Measurements from ENCODE around the gene PARP16. TPM values are rescaled to one million over a fixed set of nuclear protein-coding genes. Genes with fewer than 3 reads are reported as not detected.
A peak's percentile ranks its signal among the peaks of the same experiment; 100 is the strongest.

PARP16 gene
- total and polyA plus RNA-seq, 7 experiments from 2014 or later, result 10.9 to 45.7 (median 19.4) TPM

DNA sequence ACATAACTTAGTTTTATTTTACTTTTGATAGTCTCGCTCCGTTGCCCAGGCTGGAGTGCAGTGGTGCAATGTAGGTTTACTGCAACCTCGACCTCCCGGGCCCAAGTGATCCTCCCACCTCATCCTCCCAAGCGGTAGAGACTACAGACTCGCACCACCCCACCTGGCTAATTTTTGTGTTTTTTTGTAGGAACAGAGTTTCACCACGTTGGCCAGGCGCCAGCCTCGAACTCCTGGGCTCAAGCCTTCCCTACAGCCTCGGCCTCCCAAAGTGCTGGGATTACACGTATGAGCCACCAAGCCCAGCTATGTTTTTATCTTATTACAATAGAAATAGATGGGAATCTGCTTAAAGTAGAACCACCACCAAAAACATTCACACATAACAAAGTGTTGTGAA, 12.0 kb upstream of the PARP16 start:
- Histone ChIP-seq H3K4me3 (ENCODE audit: low read length) (no peak overlapping the region), H3K4me1 (ENCODE audit: control insufficient read depth in 2 of 2, insufficient read depth in 2 of 2, low read length in 2 of 2) (peaks cover 17 to 20% of the 10 kb centered on the region in 2 donors), H3K27me3 (ENCODE audit: control insufficient read depth in 2 of 2, insufficient read depth in 2 of 2, low read length in 2 of 2) (no peaks in the 10 kb centered on the region), H3K27ac (ENCODE audit: low read depth, low read length) (peak overlapping the region; percentile 54), H3K9me3 (ENCODE audit: control insufficient read depth in 2 of 3, low read length in 3 of 3) (no peaks in the 10 kb centered on the region), H3K36me3 (ENCODE audit: control insufficient read depth in 2 of 3, insufficient read depth in 3 of 3, low read length in 3 of 3) (no peaks in the 10 kb centered on the region)
- Mint-ChIP-seq H3K36me3 (peaks cover 0 to 7% (median 0%) of the 10 kb centered on the region in 5 donors), H3K27ac (peak overlapping the region; percentile 10 to 95 (median 78)), H3K4me3 (peak overlapping the region; percentile 64 to 97 (median 84)), H3K27me3 (peaks cover 0 to 2% (median 0%) of the 10 kb centered on the region in 5 donors), H3K4me1 (peaks cover 12 to 42% (median 34%) of the 10 kb centered on the region in 7 donors), H3K9me3 (peaks cover 0 to 9% (median 0%) of the 10 kb centered on the region in 11 donors)
- intact Hi-C loops (cut with micrococcal nuclease), result loop anchor here (5.0 to 10.0 kb wide), 6 partner anchors 306 to 1206 kb away; partner anchors contain the start of genes RPL4 (in 1 of the 2) and ZWILCH (in 1 of the 2)
- POLR2A ChIA-PET, result interaction anchor here (0.6 to 2.9 kb wide), 5 partner anchors 9 to 265 kb away, joined by 3 to 50 read pairs (median 4); partner anchors contain the start of genes CLPX, PARP16 and PDCD7
- no peak for DNase-seq
- CTCF ChIA-PET, result interaction anchor here (1.5 to 1.6 kb wide), 2 partner anchors 11 to 13 kb away, joined by 7 read pairs; partner anchors contain the start of gene PARP16
- no peak for ATAC-seq

DNA sequence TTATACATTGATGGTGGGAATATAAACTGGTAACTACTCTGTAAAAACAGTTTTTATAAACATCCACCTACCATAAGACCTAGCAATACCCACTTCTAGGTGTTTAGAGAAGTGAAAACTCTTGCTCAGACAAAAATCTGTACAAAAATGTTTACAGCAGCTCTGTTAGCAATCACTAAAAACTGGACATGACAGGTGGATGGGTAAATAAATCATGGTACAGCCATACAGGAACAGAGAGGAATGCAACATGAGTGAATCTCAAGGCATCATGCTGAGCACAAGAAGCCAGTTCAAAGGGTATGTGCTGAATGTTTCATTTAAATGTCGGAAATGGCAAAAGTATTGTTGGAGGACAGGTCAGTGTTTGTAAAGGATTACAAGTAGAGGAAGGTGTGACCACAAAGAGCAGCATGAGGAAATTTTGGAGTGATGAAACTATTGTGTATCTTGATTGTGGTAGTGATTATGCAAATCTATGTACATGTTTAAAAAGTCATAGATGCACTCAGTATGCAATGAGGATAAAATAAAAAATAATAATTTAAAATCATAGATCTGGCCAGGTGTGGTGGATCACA, 6.3 kb upstream of the PARP16 start:
- Histone ChIP-seq H3K4me3 (ENCODE audit: low read length) (no peak overlapping the region), H3K27me3 (ENCODE audit: control insufficient read depth in 2 of 2, insufficient read depth in 2 of 2, low read length in 2 of 2) (no peaks in the 10 kb centered on the region), H3K4me1 (ENCODE audit: control insufficient read depth in 2 of 2, insufficient read depth in 2 of 2, low read length in 2 of 2) (peaks cover 12 to 18% of the 10 kb centered on the region in 2 donors), H3K27ac (ENCODE audit: low read depth, low read length) (no peak overlapping the region), H3K9me3 (ENCODE audit: control insufficient read depth in 2 of 3, low read length in 3 of 3) (no peaks in the 10 kb centered on the region), H3K36me3 (ENCODE audit: control insufficient read depth in 2 of 3, insufficient read depth in 3 of 3, low read length in 3 of 3) (no peaks in the 10 kb centered on the region)
- DNase-seq (no peak), ATAC-seq (no peak)
- ChIA-PET POLR2A (interaction anchor here (1.9 kb wide), 1 partner anchor 12 kb away, joined by 9 read pairs; the partner anchor contains the start of gene RNU5B-1), CTCF (no interaction called here)
- H3K36me3 Mint-ChIP-seq, result peaks cover 0 to 2% (median 0%) of the 10 kb centered on the region in 5 donors
- peak overlapping the region in 1 of 9 donors; percentile 62 for H3K27ac Mint-ChIP-seq
- peak overlapping the region in 1 of 10 donors; percentile 12 for H3K4me3 Mint-ChIP-seq
- intact Hi-C loops (cut with micrococcal nuclease), result loop anchor here in 1 of 2 donors (10.0 kb wide), 2 partner anchors 588 to 1212 kb away; partner anchors contain the start of genes RPL4 and ZWILCH
- H3K27me3 Mint-ChIP-seq, result peaks cover 0 to 2% (median 0%) of the 10 kb centered on the region in 5 donors
- peaks cover 12 to 33% (median 21%) of the 10 kb centered on the region in 7 donors for H3K4me1 Mint-ChIP-seq
- peaks cover 0 to 7% (median 0%) of the 10 kb centered on the region in 11 donors for H3K9me3 Mint-ChIP-seq

DNA sequence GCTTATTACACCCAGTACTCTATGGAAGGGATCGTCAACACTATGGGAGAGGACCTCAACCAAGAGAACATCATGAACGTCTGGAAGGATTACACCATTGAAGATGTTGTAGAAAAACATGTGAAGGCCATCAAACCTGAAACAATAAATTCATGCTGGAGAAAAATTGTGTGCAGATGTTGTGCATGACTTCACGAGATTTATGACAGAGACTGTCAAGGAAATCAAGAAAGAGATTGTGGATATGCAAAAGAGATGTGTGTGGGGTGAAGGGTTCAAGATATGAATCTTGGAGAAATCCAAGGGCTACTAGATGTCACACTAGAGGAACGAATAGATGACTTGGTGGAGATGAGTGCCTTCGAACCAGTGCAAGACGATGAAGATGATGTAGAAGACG, 3.5 kb upstream of the PARP16 start:
- H3K9me3 Mint-ChIP-seq, result peaks cover 0 to 2% (median 0%) of the 10 kb centered on the region in 11 donors
- no peak overlapping the region for H3K4me3 Mint-ChIP-seq
- CTCF ChIA-PET, result no interaction called here
- Histone ChIP-seq H3K9me3 (ENCODE audit: control insufficient read depth in 2 of 3, low read length in 3 of 3) (no peaks in the 10 kb centered on the region), H3K27me3 (ENCODE audit: control insufficient read depth in 2 of 2, insufficient read depth in 2 of 2, low read length in 2 of 2) (no peaks in the 10 kb centered on the region), H3K4me3 (ENCODE audit: low read length) (no peak overlapping the region), H3K4me1 (ENCODE audit: control insufficient read depth in 2 of 2, insufficient read depth in 2 of 2, low read length in 2 of 2) (peaks cover 13 to 18% of the 10 kb centered on the region in 2 donors), H3K27ac (ENCODE audit: low read depth, low read length) (no peak overlapping the region), H3K36me3 (ENCODE audit: control insufficient read depth in 2 of 3, insufficient read depth in 3 of 3, low read length in 3 of 3) (peaks cover 0 to 5% (median 0%) of the 10 kb centered on the region in 3 experiments)
- H3K27me3 Mint-ChIP-seq, result no peaks in the 10 kb centered on the region
- DNase-seq (no peak), ATAC-seq (no peak)
- POLR2A ChIA-PET, result no interaction called here
- H3K27ac Mint-ChIP-seq, result no peak overlapping the region
- peaks cover 11 to 31% (median 25%) of the 10 kb centered on the region in 7 donors for H3K4me1 Mint-ChIP-seq
- no peaks in the 10 kb centered on the region for H3K36me3 Mint-ChIP-seq
- intact Hi-C loops (cut with micrococcal nuclease), result loop anchor here in 1 of 2 donors (10.0 kb wide), 2 partner anchors 585 to 1215 kb away; partner anchors contain the start of genes RPL4 and ZWILCH

DNA sequence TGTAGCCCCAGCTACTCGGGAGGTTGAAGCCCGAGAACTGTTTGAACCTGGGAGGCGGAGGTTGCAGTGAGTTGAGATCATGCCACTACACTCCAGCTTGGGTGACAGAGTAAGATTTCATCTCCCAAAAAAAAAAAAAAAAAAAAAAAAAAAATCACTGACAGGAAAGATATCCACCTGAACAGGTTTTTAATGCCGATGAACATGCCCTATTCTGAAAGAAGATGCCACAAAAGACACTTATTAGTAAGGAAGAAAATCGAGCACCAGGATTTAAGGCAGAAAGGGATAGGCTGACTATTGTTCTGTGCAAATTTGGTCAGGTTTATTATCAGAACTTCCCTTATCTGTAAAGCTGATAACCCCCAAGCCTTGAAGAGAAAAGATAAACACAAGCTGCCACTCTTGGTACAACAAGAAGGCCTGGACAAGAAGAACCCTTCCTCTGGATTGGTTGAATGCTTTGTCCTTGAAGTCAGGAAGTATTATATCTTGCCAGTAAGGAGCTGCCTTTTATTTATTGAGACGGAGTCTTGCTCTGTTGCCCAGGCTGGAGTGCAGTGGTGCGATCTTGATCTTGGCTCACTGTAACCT, 2.7 kb upstream of the PARP16 start:
- ChIA-PET CTCF (interaction anchor here (0.6 kb wide), 2 partner anchors 102 to 138 kb away, joined by 3 read pairs; no protein-coding TSS in a partner anchor), POLR2A (interaction anchor here (0.6 kb wide), 1 partner anchor 102 kb away, joined by 6 read pairs; no protein-coding TSS in a partner anchor)
- no peak for ATAC-seq
- no peaks in the 10 kb centered on the region for H3K27me3 ChIP-seq (ENCODE audit: control insufficient read depth in 2 of 2, insufficient read depth in 2 of 2, low read length in 2 of 2)
- Mint-ChIP-seq H3K4me3 (no peak overlapping the region), H3K9me3 (peaks cover 0 to 2% (median 0%) of the 10 kb centered on the region in 11 donors), H3K27me3 (no peaks in the 10 kb centered on the region), H3K27ac (no peak overlapping the region), H3K36me3 (no peaks in the 10 kb centered on the region), H3K4me1 (peaks cover 15 to 35% (median 28%) of the 10 kb centered on the region in 7 donors)
- no peak for DNase-seq
- H3K4me3 ChIP-seq (ENCODE audit: low read length), result no peak overlapping the region
- intact Hi-C loops (cut with micrococcal nuclease), result loop anchor here (5.0 kb wide), 3 partner anchors 302 to 1197 kb away; partner anchors contain the start of genes CIAO2A (in 1 of the 2), PLEKHO2 (in 1 of the 2) and SPG21 (in 1 of the 2)
- H3K27ac ChIP-seq (ENCODE audit: low read depth, low read length), result no peak overlapping the region
- H3K36me3 ChIP-seq (ENCODE audit: control insufficient read depth in 2 of 3, insufficient read depth in 3 of 3, low read length in 3 of 3), result peaks cover 0 to 5% (median 0%) of the 10 kb centered on the region in 3 experiments
- peaks cover 15 to 18% of the 10 kb centered on the region in 2 donors for H3K4me1 ChIP-seq (ENCODE audit: control insufficient read depth in 2 of 2, insufficient read depth in 2 of 2, low read length in 2 of 2)
- no peaks in the 10 kb centered on the region for H3K9me3 ChIP-seq (ENCODE audit: control insufficient read depth in 2 of 3, low read length in 3 of 3)

DNA sequence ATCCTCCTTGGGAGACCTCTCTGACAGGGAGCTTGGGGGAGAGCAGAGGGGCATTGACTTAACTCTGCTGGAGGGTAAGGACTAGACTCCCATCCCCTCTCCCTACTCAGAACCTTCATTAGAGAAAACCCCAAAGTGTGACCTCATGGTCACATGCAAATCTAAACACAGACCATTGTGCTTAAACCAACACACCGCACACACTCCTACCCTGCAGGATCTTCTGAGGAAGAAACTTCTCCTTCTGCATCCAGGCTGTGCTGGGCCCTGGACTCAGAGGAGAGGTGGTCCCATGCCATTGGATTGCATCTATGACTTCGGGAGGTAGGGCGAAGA, 805 bp upstream of the PARP16 start:
- H3K4me3 Mint-ChIP-seq, result peak overlapping the region; percentile 70 to 92 (median 90)
- no peaks in the 10 kb centered on the region for H3K27me3 Mint-ChIP-seq
- H3K4me1 Mint-ChIP-seq, result peaks cover 25 to 54% (median 36%) of the 10 kb centered on the region in 7 donors
- H3K9me3 Mint-ChIP-seq, result peaks cover 0 to 2% (median 0%) of the 10 kb centered on the region in 11 donors
- peaks cover 0 to 5% (median 0%) of the 10 kb centered on the region in 3 experiments for H3K36me3 ChIP-seq (ENCODE audit: control insufficient read depth in 2 of 3, insufficient read depth in 3 of 3, low read length in 3 of 3)
- H3K4me3 ChIP-seq (ENCODE audit: low read length), result peak overlapping the region; percentile 68
- H3K27ac Mint-ChIP-seq, result peak overlapping the region; percentile 76 to 94 (median 87)
- intact Hi-C loops (cut with micrococcal nuclease), result loop anchor here (1.0 to 5.0 kb wide), 6 partner anchors 8 to 1195 kb away; partner anchors contain the start of genes CIAO2A (in 1 of the 2), INTS14 (in 1 of the 2), PDCD7 (in 1 of the 2) and PLEKHO2 (in 1 of the 2)
- ChIA-PET CTCF (interaction anchor here (1.0 to 2.9 kb wide), 3 partner anchors 10 to 12 kb away, joined by 3 to 9 read pairs (median 7); no protein-coding TSS in a partner anchor), POLR2A (interaction anchor here (0.6 to 3.7 kb wide), 14 partner anchors 8 to 168 kb away, joined by 3 to 52 read pairs (median 6); partner anchors contain the start of genes CLPX, RNU5A-1 and RNU5B-1)
- H3K27me3 ChIP-seq (ENCODE audit: control insufficient read depth in 2 of 2, insufficient read depth in 2 of 2, low read length in 2 of 2), result no peaks in the 10 kb centered on the region
- DNase-seq (no peak), ATAC-seq (no peak)
- H3K27ac ChIP-seq (ENCODE audit: low read depth, low read length), result peak overlapping the region; percentile 87
- H3K9me3 ChIP-seq (ENCODE audit: control insufficient read depth in 2 of 3, low read length in 3 of 3), result no peaks in the 10 kb centered on the region
- peaks cover 0 to 9% (median 8%) of the 10 kb centered on the region in 5 donors for H3K36me3 Mint-ChIP-seq
- peaks cover 15 to 18% of the 10 kb centered on the region in 2 donors for H3K4me1 ChIP-seq (ENCODE audit: control insufficient read depth in 2 of 2, insufficient read depth in 2 of 2, low read length in 2 of 2)

Measured in naive thymus-derived CD4-positive, alpha-beta T cell (primary cell).